GM12878 (cell line): ENCODE measurements around the gene LRRC7. TPM values are rescaled to one million over a fixed set of nuclear protein-coding genes. Genes with fewer than 3 reads are reported as not detected.

Source experiments
- ATAC-seq: fragments of 200-7000 bp; cut with Tn5 transposase; 3 replicates; pipeline ENCODE4 v1.9.1; 2020; ENCODE audit warnings: mild to moderate bottlenecking, moderate library complexity
- BruUV-seq: library from RNA; stranded (reverse); fragments of 400-500 nt; replicated peaks from 2 replicates; lab custom pipeline; 2021; lab: Mats Ljungman, UMichigan
- CTCF ChIA-PET: fragments of 300-600 bp; sonication (Branson Sonifier 250); formaldehyde crosslinking; extraction: SDS; loops from one replicate; lab custom pipeline; 2021; ENCODE audit warnings: inconsistent platforms; lab: Yijun Ruan, JAX
- POLR2A ChIA-PET: fragments of 350-600 bp; formaldehyde crosslinking; extraction: SDS; loops from one replicate; lab custom pipeline; 2021; ENCODE audit warnings: inconsistent platforms; lab: Charles Lee
- RAD21 ChIA-PET: fragments of 300-600 bp; sonication (Branson Sonifier 250); formaldehyde crosslinking; loops from one replicate; lab custom pipeline; 2023; ENCODE audit warnings: antibody characterized with exemption; ENCODE audit not compliant: unreplicated experiment; lab: Charles Lee
- SMC1A ChIA-PET: fragments of 300-600 bp; sonication (Branson Sonifier 250); formaldehyde crosslinking; loops from one replicate; lab custom pipeline; 2023; ENCODE audit not compliant: unreplicated experiment, uncharacterized antibody; lab: Charles Lee
- DNase-seq: peaks from one replicate; pipeline ENCODE4 v3.0.0-alpha.2; 2011; ENCODE audit warnings: low read depth, low spot score
- FAIRE-seq: peaks from 3 replicates; lab custom pipeline; 2011; peaks lifted over from hg19 to GRCh38; lab: Jason Lieb, UNC
- H2AFZ ChIP-seq: 2 replicates; pipeline ENCODE4 v1.6.0; 2011; ENCODE audit warnings: low read depth, low read length, control low read depth; ENCODE audit not compliant: control insufficient read depth
- H3K27ac ChIP-seq: 2 replicates; pipeline ENCODE4 v1.5.1; 2011; ENCODE audit warnings: control low read depth; ENCODE audit not compliant: control insufficient read depth, insufficient read depth
- H3K27me3 ChIP-seq, 2 experiments: replicated peaks in 1 of 2; 2 replicates each; pipeline versions ENCODE4 v1.6.0 to v1.6.1; 2011; ENCODE audit warnings: low read length in 1 of 2; ENCODE audit not compliant: control insufficient read depth in 2 of 2, insufficient read depth in 2 of 2
- H3K36me3 ChIP-seq, 2 experiments: 2 replicates each; pipeline ENCODE4 v1.5.1; 2011; ENCODE audit warnings: low read length in 1 of 2; ENCODE audit not compliant: control insufficient read depth in 2 of 2, insufficient read depth in 2 of 2
- H3K4me1 ChIP-seq: 2 replicates; pipeline ENCODE4 v1.6.1; 2011; ENCODE audit warnings: mild to moderate bottlenecking, low read length, moderate library complexity, mixed read lengths; ENCODE audit not compliant: control insufficient read depth, insufficient read depth
- H3K4me2 ChIP-seq: 2 replicates; pipeline ENCODE4 v1.6.0; 2011; ENCODE audit warnings: control low read depth; ENCODE audit not compliant: control insufficient read depth, insufficient read depth
- H3K4me3 ChIP-seq: fragments of 200-600 bp; sonication (generic); 2 replicates; pipeline ENCODE4 v1.5.1; 2016
- H3K79me2 ChIP-seq: 2 replicates; pipeline ENCODE4 v1.6.0; 2011; ENCODE audit warnings: low read length; ENCODE audit not compliant: control insufficient read depth, insufficient read depth
- H3K9ac ChIP-seq: 2 replicates; pipeline ENCODE4 v1.8.0; 2011; ENCODE audit warnings: low read length, control low read depth, mixed read lengths; ENCODE audit not compliant: control insufficient read depth, insufficient read depth
- H3K9me3 ChIP-seq: replicated peaks from 3 replicates; pipeline ENCODE4 v1.5.1; 2011; ENCODE audit warnings: mild to moderate bottlenecking, low read length; ENCODE audit not compliant: control insufficient read depth, insufficient read depth
- H4K20me1 ChIP-seq: 2 replicates; pipeline ENCODE4 v1.6.0; 2011; ENCODE audit not compliant: control insufficient read depth, insufficient read depth
- BHLHE40 ChIP-seq, 2 experiments: fragments of 450-650 bp in 1 of 2; IDR thresholded peaks; 2 replicates each; pipeline ENCODE4 v1.6.1; 2011 to 2017; ENCODE audit warnings: low read depth in 2 of 2, borderline replicate concordance in 1 of 2, improper control_type of control experiment in 1 of 2, low read length in 1 of 2, mild to moderate bottlenecking in 1 of 2
- CBX5 ChIP-seq: sonication (generic); IDR thresholded peaks from 2 replicates; pipeline ENCODE4 v1.6.1; 2016; ENCODE audit warnings: low read depth, moderate library complexity, mild to moderate bottlenecking, inconsistent platforms
- FOXM1 ChIP-seq: IDR thresholded peaks from 2 replicates; pipeline ENCODE4 v1.6.1; 2012; ENCODE audit warnings: low read depth, mild to moderate bottlenecking, inconsistent platforms, low read length, moderate library complexity
- MXI1 ChIP-seq: fragments of 150-350 bp; IDR thresholded peaks from 2 replicates; pipeline ENCODE4 v1.6.1; 2011; ENCODE audit warnings: low read depth, mild to moderate bottlenecking, inconsistent platforms, low read length, improper control_type of control experiment
- SMAD1 ChIP-seq: fragments of 450-650 bp; IDR thresholded peaks from 2 replicates; pipeline ENCODE4 v1.6.1; 2018; ENCODE audit warnings: mild to moderate bottlenecking, low read depth; ENCODE audit not compliant: partially characterized antibody
- SP1 ChIP-seq: IDR thresholded peaks from one replicate; pipeline ENCODE4 v1.6.1; 2011; ENCODE audit warnings: low read depth, low read length
- SPI1 ChIP-seq: IDR thresholded peaks from 2 replicates; pipeline ENCODE4 v1.6.1; 2011; ENCODE audit warnings: low read depth, mild to moderate bottlenecking, low read length, moderate library complexity, borderline replicate concordance; ENCODE audit not compliant: insufficient read depth
- TAF1 ChIP-seq: IDR thresholded peaks from 2 replicates; pipeline ENCODE4 v1.6.1; 2011; ENCODE audit warnings: mild to moderate bottlenecking, low read depth, low read length, borderline replicate concordance
- TCF3 ChIP-seq: IDR thresholded peaks from 2 replicates; pipeline ENCODE4 v1.6.1; 2012; ENCODE audit warnings: low read depth, mild to moderate bottlenecking, low read length, borderline replicate concordance; ENCODE audit not compliant: insufficient read depth
- TCF7 ChIP-seq: IDR thresholded peaks from 2 replicates; pipeline ENCODE4 v1.6.1; 2014; ENCODE audit warnings: antibody characterized with exemption, borderline replicate concordance
- ZSCAN29 ChIP-seq: fragments of 450-650 bp; IDR thresholded peaks from 2 replicates; pipeline ENCODE4 v1.6.1; 2017; ENCODE audit warnings: mild to moderate bottlenecking, moderate library complexity
- WGBS: methylation state at CpG from one replicate; pipeline ENCODE4 v1.1.6; 2016; ENCODE audit warnings: low lambda C conversion rate; ENCODE audit not compliant: insufficient replicate concordance, insufficient coverage; ENCODE audit errors: missing lambda C conversion rate; 5-methylcytosine and 5-hydroxymethylcytosine counted together
- in situ Hi-C: fragments of 300-500 bp; cut with MboI; formaldehyde crosslinking; loops from 9 replicates; pipeline ENCODE4 v1.14.3; 2018; ENCODE audit warnings: mixed read lengths
- intact Hi-C: fragments of 100-400 bp; cut with micrococcal nuclease; formaldehyde crosslinking; loops from one replicate; pipeline ENCODE4 v1.14.2; 2022; ENCODE audit not compliant: unreplicated experiment
- polyA plus RNA-seq, 11 experiments: library from polyadenylated mRNA; depleted of rRNA in 4 of 11; unstranded in 6 of 11; stranded (reverse) in 5 of 11; fragments of >200 nt; fragmentation: Nextera tagmentation in 4 of 11; fragmentation: Illumina TruSeq in 1 of 11; extraction: Ambion mirVana in 4 of 11; extraction: Trizol in 1 of 11; gene quantifications; 1 replicate in 1 of 11; 2 replicates in 10 of 11; pipeline versions ENCODE4 v1.2.1 to v1.2.3, GENCODE V29; 2011 to 2016; ENCODE audit warnings: inconsistent platforms in 2 of 11, missing spikeins in 2 of 11, low read depth in 1 of 11
- total RNA-seq, 4 experiments: library from RNA; depleted of rRNA in 3 of 4; stranded (reverse); fragments of >200 nt in 3 of 4; fragmentation: Illumina TruSeq in 1 of 4; extraction: Trizol in 1 of 4; gene quantifications; 2 replicates each; pipeline versions ENCODE4 v1.2.1 to v1.2.3, GENCODE V29; 2013 to 2021
- TF ChIP-seq, protein P1 (sequence below): IDR thresholded peaks from 2 replicates; pipeline ENCODE4 v1.6.1; 2012; ENCODE audit warnings: low read length, inconsistent platforms
- TF ChIP-seq, protein P2 (sequence below): IDR thresholded peaks from 2 replicates; pipeline ENCODE4 v1.6.1; 2012; ENCODE audit warnings: low read depth, low read length, improper control_type of control experiment
- TF ChIP-seq, protein P3 (sequence below): IDR thresholded peaks from 2 replicates; pipeline ENCODE4 v1.6.1; 2011; ENCODE audit warnings: low read depth, low read length, improper control_type of control experiment, borderline replicate concordance
- TF ChIP-seq, protein P4 (sequence below): IDR thresholded peaks from 2 replicates; pipeline ENCODE4 v1.6.1; 2012; ENCODE audit warnings: mild to moderate bottlenecking, low read depth, low read length
- TF ChIP-seq, protein P5 (sequence below): fragments of 450-650 bp; IDR thresholded peaks from 2 replicates; pipeline ENCODE4 v1.6.1; 2017; ENCODE audit warnings: antibody characterized with exemption, mild to moderate bottlenecking, moderate library complexity

LRRC7 gene
- total and polyA plus RNA-seq, 10 of the 15 experiments (the other 5 are each of a cell fraction or from before 2014, with no cell fraction given) = 0.05 to 1.4 (median 0.24) TPM; not detected in 5

DNA sequence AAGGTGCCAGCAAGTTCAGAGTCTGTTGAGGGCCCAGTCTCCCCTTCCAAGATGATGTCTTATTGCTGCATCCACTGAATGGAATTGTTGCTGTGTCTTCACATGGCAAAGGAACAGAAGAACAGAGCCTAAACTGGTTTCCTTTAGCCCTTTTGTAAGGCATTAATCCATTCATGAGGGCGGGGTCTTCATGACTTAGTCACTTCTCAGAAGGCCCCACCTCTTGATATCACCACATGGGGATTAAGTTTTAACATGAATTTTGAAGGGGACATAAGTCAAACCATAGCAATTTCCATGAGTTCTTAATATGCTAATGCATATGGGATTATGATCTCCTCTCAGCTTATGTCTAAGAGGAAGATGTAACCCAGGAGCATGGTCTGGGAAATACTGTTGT lies 182.9 kb downstream of the LRRC7 start:
- Histone ChIP-seq H3K27me3 (no peaks in the 10 kb centered on the region), H3K9ac (no peak overlapping the region), H3K27ac (no peak overlapping the region), H3K79me2 (no peaks in the 10 kb centered on the region), H4K20me1 (no peaks in the 10 kb centered on the region), H3K4me2 (no peak overlapping the region), H3K9me3 (no peaks in the 10 kb centered on the region), H3K36me3 (no peaks in the 10 kb centered on the region), H3K4me3 (no peak overlapping the region), H3K4me1 (no peaks in the 10 kb centered on the region), H2AFZ (no peak overlapping the region)
- DNase-seq (no peak), ATAC-seq (no peak), FAIRE-seq (no peak)
- in situ Hi-C loops (no loop called here), intact Hi-C loops (no loop called here)
- whole genome bisulfite sequencing = 0% methylated on average over 1 of the region's 1 CpG
- no TSS peak for BruUV-seq
- ChIA-PET RAD21 (no interaction called here), CTCF (no interaction called here), SMC1A (interaction anchor here (1.0 kb wide), 1 partner anchor 11 kb away, joined by 3 read pairs; no protein-coding TSS in a partner anchor), POLR2A (no interaction called here)
- TF ChIP-seq CBX5 (no peak), BHLHE40 (IDR thresholded peaks at IDR 0.05; ENCODE audit: borderline replicate concordance in 1 of 2, low read depth in 2 of 2, low read length in 1 of 2) (no peak), SP1 (no peak), SMAD1 (no peak), TCF3 (no peak), SPI1 (no peak), FOXM1 (no peak), MXI1 (no peak), TCF7 (no peak), TAF1 (no peak), ZSCAN29 (no peak)
- TF ChIP-seq, protein P1, sequence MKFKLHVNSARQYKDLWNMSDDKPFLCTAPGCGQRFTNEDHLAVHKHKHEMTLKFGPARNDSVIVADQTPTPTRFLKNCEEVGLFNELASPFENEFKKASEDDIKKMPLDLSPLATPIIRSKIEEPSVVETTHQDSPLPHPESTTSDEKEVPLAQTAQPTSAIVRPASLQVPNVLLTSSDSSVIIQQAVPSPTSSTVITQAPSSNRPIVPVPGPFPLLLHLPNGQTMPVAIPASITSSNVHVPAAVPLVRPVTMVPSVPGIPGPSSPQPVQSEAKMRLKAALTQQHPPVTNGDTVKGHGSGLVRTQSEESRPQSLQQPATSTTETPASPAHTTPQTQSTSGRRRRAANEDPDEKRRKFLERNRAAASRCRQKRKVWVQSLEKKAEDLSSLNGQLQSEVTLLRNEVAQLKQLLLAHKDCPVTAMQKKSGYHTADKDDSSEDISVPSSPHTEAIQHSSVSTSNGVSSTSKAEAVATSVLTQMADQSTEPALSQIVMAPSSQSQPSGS = no peak
- TF ChIP-seq, protein P2, sequence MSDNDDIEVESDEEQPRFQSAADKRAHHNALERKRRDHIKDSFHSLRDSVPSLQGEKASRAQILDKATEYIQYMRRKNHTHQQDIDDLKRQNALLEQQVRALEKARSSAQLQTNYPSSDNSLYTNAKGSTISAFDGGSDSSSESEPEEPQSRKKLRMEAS = no peak
- TF ChIP-seq, protein P3, sequence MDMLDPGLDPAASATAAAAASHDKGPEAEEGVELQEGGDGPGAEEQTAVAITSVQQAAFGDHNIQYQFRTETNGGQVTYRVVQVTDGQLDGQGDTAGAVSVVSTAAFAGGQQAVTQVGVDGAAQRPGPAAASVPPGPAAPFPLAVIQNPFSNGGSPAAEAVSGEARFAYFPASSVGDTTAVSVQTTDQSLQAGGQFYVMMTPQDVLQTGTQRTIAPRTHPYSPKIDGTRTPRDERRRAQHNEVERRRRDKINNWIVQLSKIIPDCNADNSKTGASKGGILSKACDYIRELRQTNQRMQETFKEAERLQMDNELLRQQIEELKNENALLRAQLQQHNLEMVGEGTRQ = no peak
- TF ChIP-seq, protein P4, sequence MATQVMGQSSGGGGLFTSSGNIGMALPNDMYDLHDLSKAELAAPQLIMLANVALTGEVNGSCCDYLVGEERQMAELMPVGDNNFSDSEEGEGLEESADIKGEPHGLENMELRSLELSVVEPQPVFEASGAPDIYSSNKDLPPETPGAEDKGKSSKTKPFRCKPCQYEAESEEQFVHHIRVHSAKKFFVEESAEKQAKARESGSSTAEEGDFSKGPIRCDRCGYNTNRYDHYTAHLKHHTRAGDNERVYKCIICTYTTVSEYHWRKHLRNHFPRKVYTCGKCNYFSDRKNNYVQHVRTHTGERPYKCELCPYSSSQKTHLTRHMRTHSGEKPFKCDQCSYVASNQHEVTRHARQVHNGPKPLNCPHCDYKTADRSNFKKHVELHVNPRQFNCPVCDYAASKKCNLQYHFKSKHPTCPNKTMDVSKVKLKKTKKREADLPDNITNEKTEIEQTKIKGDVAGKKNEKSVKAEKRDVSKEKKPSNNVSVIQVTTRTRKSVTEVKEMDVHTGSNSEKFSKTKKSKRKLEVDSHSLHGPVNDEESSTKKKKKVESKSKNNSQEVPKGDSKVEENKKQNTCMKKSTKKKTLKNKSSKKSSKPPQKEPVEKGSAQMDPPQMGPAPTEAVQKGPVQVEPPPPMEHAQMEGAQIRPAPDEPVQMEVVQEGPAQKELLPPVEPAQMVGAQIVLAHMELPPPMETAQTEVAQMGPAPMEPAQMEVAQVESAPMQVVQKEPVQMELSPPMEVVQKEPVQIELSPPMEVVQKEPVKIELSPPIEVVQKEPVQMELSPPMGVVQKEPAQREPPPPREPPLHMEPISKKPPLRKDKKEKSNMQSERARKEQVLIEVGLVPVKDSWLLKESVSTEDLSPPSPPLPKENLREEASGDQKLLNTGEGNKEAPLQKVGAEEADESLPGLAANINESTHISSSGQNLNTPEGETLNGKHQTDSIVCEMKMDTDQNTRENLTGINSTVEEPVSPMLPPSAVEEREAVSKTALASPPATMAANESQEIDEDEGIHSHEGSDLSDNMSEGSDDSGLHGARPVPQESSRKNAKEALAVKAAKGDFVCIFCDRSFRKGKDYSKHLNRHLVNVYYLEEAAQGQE = no peak
- TF ChIP-seq, protein P5, sequence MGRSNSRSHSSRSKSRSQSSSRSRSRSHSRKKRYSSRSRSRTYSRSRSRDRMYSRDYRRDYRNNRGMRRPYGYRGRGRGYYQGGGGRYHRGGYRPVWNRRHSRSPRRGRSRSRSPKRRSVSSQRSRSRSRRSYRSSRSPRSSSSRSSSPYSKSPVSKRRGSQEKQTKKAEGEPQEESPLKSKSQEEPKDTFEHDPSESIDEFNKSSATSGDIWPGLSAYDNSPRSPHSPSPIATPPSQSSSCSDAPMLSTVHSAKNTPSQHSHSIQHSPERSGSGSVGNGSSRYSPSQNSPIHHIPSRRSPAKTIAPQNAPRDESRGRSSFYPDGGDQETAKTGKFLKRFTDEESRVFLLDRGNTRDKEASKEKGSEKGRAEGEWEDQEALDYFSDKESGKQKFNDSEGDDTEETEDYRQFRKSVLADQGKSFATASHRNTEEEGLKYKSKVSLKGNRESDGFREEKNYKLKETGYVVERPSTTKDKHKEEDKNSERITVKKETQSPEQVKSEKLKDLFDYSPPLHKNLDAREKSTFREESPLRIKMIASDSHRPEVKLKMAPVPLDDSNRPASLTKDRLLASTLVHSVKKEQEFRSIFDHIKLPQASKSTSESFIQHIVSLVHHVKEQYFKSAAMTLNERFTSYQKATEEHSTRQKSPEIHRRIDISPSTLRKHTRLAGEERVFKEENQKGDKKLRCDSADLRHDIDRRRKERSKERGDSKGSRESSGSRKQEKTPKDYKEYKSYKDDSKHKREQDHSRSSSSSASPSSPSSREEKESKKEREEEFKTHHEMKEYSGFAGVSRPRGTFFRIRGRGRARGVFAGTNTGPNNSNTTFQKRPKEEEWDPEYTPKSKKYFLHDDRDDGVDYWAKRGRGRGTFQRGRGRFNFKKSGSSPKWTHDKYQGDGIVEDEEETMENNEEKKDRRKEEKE = no peak
